Stimulated activated CD4-positive, alpha-beta T cell treated with anti-CD3 and anti-CD28 coated beads, Interleukin-2, amount 100 ng/mL, for 4 hours (primary cell): ENCODE measurements around the gene ACADM.
A peak's percentile ranks its signal among the peaks of the same experiment; 100 is the strongest.
"Not testable (repeated sequence)": the region's sequence is repeated elsewhere in the genome, so short reads cannot be mapped to it uniquely, and the experiment has no call there.

ENCODE experiments used
- DNase-seq: peaks from one replicate; pipeline ENCODE4 v3.0.0-alpha.2; 2020; ENCODE audit warnings: low read depth

ACADM gene

DNA sequence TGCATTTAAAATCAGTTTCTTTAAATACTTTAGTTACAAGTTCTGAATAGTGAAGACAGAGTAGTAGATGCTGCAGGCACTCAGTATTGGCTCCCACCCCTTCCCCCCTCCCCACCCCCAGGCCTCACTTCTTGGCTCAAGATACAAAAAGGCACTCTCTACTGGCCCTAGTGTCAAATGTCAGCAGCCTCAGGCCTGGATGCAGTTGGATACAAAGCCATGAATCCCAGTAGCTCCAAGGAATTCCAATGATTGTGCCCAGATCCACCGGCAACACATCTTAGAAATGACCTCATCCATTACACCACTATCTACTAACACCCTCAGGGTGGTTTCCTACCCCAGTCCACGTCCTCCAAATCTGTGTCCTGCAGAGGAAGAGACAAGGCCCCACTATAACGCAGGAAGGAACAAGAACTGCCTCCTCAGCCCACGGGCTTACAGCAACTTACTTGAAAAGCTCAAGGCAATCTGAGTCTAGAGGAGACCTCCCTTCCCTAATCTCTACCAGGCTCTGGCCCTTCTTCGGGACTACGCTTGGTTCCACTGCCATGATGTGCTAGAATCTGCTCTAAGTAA, 17.6 kb downstream of the ACADM start:
- no peak for DNase-seq

DNA sequence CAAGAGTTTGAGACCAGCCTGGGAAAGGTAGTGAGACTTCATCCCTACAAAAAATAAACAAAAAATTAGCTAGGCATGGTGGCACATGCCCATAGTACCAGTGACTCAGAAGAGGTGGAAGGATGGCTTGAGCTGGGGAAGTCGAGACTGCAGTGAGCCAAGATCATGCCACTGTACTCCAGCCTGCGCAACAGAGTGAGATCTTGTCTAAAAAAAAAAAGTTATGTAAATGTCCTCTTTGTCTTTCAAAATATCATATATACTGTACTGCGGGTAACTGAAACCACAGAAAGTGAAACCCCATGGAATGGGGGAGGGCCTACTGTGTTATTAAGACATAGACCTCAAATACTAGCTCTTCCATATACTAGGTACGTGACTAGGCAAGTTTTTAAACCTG, 20.8 kb downstream of the ACADM start:
- DNase-seq, result no peak

DNA sequence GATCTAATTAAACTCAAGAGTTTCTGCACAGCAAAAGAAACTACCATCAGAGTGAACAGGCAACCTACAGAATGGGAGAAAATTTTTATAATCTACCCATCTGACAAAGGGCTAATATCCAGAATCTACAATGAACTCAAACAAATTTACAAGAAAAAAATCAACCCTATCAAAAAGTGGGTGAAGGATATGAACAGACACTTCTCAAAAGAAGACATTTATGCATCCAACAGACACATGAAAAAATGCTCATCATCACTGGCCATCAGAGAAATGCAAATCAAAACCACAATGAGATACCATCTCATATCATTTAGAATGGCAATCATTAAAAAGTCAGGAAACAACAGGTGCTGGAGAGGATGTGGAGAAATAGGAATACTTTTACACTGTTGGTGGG, 32.7 kb downstream of the ACADM start:
- not testable (repeated sequence) for DNase-seq

DNA sequence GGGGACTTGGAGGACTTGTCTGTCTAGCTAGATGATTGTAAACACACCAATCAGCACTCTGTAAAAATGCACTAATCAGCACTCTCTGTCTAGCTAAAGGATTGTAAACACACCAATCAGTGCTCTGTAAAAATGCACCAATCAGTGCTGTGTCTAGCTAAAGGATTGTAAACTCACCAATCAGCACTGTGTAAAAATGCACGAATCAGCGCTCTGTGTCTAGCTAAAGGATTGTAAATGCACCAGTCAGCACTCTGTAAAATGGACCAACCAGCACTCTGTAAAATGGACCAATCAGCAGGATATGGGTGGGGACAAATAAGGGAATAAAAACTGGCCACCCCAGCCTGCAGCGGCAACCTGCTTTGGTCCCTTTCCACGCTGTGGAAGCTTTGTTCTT, 34.0 kb downstream of the ACADM start:
- DNase-seq, result not testable (repeated sequence)

DNA sequence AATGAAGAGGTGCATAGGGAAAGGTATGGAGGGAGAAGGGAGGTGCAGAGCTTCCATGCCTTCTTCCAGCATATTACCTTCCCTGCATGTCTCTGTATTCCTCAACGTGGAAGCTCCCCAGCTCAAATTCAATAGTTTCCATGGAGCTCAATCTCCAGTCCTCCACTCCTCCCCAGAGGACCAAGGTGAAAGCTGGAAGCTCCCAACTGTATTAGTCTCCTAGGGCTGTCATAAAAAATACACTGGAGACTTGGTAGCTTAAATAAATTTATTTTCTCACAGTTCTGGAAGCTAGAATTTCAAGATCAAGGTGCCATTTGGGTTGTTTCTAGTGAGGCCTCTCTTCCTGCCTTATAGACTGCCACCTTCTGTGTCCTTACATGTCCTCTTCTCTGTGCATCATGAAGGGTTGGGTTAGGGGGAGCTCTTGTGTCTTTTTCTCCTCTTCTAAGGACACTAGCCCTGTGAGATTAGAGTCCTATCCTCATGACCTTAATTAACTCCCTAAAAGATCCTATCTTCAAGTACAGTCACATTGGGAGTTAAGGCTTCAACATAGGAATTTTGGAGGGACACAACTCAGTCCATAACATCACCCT, 39.6 kb downstream of the ACADM start:
- no peak for DNase-seq

DNA sequence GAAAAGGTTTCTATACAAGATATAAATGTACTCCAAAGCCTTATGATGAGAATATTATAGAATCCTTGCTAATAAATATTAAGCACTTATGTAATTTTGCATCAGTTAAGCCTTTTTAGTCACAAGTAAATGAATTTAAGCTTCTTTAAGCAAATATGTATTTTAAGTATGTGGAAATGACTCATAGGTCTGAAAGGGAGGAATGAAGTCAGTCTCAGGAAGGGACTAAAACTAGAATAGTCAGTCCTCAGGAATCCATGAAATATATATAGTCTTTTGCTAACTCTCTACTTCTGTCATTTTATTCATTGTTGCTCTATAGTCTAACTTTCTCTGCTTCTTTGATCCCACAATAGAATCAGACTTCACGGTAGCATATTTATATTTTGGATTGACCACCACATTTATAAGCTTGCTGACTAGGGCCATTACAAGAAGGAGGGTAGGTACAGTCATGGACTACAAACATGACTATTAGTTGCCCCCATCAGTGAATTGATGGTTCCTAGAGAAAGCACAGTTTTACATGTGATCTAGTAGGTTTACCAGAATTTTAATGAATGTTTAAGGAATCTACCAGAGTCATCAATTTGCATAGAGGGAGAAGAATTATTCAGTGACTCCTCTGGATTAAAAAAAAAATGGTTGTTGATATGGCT, 41.3 kb downstream of the ACADM start:
- DNase-seq, result no peak

DNA sequence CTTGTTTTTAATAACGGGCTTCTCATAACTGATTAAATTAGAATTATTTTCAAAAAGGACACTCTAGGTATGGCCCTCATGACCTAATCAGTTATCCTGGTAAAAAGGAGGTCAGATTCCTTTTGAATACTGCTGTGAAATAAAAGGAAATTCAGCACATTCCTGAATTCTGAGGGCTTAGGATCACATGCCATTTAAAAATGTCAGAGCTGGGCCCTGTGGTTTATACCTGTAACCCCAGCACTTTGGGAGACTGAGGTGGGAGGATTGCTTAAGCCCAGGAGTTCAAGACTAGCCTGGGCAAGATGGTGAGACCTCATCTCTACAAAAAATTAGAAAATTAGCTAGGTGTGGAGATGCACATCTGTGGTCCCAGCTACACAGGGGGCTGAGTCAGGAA, 43.5 kb downstream of the ACADM start:
- no peak for DNase-seq

DNA sequence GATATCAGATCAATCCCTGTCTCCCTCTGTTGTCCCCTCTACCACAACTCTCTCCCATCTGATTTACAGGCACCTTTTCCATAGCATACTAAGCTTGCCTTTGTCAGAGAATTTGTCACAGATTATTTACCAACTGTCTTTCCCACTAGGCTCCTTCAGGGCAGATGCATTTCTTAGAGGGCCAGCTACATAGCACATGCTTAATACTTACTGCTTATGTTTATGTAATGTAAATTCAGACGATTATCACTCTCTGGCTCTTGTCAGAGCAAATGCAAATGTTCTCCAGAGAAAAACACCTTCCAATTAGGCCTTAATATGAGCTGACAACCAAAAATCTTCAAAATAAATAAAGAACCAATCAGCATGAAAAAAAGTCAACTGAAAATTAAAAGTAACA, 46.3 kb downstream of the ACADM start:
- no peak for DNase-seq

DNA sequence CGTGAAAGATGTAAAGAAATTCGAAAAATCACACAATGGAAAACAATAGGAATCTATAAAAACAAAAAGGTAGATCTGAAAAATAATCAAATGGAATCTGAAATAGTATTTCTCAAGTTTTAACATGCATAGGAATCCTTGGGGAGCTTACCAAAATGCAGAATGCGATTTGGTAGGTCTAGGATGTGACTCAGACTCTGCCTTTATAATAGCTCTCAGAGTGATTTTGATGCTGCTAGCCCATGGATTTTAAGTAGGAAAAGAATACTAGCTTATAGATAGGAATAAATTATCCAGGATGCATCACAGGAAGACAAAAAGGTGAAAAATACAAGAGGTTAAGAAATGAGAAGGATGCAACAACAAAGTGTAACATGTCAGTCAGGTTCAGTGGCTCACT, 47.5 kb downstream of the ACADM start:
- no peak for DNase-seq

DNA sequence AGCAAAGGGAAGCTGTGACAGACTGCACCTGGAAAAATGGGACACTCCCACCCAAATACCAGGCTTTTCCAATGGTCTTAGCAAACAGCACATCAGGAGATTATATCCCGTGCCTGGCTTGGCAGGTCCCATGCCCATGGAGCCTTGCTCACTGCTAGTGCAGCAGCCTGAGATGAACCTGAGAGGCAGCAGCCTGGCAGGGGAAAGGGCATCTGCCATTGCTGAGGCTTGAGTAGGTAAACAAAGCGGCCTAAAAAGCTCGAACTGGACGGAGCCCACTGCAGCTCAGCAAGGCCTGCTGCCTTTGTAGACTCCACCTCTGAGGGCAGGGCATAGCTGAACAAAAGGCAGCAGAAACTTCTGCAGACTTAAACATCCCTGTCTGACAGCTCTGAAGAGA, 53.3 kb downstream of the ACADM start:
- DNase-seq, result not testable (repeated sequence)

DNA sequence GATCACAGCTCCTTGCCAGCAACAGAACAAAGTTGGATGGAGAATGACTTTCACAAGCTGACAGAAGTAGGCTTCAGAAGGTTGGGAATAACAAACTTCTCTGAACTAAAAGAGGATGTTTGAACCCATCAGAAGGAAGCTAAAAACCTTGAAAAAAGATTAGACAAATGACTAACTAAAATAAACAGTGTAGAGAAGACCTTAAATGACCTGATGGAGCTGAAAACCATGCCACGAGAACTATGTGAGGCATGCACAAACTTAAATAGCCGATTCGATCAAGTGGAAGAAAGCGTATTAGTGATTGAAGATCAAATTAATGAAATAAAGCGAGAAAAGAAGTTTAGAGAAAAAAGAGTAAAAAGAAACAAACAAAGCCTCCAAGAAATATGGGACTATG, 54.2 kb downstream of the ACADM start:
- DNase-seq, result not testable (repeated sequence)

DNA sequence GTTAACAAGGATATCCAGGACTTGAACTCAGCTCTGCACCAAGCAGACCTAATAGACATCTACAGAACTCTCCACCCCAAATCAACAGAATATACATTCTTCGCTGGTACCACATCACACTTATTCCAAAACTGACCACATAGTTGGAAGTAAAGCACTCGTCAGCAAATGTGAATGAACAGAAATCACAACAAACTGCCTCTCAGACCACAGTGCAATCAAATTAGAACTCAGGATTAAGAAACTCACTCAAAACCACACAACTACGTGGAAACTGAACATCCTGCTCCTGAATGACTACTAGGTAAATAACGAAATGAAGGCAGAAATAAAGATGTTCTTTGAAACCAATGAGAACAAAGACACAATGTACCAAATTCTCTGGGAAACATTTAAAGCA, 55.7 kb downstream of the ACADM start:
- not testable (repeated sequence) for DNase-seq

DNA sequence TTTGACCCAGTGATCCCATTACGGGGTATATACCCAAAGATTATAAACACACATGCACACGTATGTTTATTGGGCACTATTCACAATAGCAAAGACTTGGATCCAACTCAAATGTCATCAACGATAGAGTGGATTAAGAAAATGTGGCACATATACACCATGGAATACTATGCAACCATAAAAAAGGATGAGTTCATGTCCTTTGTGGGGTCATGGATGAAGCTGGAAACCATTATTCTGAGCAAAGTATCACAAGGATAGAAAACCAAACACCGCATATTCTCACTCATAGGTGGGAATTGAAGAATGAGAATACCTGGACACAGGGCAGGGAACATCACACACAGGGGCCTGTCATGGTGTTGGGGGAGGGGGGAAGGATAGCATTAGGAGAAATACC, 59.4 kb downstream of the ACADM start:
- DNase-seq, result not testable (repeated sequence)

DNA sequence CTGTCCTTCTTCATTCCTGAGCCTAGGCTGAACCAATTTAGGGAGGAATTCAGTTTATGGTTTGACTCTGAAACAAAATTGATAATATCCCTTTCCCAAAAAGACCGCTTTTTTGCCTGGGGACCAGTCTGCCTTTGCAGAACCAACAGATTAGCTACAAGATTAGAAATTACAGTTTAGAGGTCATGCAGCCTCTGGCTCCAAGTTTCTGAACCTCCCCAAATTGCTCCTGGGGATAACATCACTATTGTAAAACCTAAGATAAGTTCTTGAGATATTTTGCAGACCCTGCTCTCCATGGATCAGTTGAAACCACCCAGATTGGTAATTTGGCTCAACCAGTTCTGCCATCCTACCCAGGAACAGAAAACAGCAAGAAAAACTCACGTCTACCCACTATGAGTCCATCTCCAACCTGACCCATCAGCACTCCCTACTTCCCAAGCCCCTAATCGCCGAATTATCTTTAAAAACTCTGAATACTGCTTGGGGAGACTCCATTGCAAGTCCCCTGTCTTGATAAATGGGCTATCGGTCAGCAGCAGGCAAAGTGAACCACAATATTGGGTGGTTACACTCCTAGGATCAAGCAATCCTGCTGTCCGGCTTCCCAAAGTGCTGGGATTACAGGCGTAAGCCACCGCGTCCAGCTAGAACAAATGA, 60.9 kb downstream of the ACADM start:
- DNase-seq, result no peak

DNA sequence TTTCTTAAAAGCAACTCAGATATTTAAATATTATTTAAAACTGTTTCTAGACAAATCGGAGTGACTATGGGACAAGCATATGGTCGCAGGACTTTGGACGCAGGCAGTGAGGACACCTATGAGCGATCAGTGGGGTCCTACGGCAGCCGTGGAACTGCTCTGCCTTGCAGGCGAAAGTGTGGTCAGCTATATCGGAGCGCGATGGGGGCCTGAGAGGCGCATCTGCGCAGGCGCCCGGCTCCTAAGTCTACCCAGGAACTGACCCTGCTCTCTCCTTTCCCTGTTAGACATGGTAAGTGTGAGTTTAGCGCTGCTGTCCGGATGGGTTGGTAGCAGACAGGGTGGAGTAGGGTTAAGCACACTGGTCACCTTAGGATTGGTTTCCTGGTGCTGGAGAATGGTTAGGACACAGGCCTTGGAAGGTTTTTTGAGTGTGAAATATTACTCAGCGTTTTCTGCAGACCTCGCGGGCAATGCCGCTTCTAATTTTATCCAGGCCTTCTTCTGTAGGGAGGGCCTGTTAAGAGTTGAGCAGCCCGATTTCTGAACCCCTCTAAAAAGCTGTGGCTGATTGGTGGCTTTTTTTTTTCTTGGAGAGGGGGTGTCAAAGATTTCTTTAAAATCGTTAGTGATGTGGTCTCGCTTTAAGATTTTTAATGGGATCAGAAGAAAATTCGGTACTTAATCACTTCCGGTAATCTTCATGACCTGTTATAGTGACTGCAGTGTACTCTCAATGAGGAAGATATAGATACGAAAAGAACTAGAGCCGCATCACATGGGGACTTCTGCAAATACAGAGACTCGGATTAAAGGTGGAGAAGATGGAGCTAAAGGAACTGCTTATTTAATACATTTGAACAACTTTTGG, 61.7 kb downstream of the ACADM start, which contains the start of gene RABGGTB:
Gene RABGGTB, plus strand, starts transcription at position 274 of the 871 bp plus-strand sequence. Its CDS starts 16 bp downstream, at position 290.
- DNase-seq, result peak; percentile 90

DNA sequence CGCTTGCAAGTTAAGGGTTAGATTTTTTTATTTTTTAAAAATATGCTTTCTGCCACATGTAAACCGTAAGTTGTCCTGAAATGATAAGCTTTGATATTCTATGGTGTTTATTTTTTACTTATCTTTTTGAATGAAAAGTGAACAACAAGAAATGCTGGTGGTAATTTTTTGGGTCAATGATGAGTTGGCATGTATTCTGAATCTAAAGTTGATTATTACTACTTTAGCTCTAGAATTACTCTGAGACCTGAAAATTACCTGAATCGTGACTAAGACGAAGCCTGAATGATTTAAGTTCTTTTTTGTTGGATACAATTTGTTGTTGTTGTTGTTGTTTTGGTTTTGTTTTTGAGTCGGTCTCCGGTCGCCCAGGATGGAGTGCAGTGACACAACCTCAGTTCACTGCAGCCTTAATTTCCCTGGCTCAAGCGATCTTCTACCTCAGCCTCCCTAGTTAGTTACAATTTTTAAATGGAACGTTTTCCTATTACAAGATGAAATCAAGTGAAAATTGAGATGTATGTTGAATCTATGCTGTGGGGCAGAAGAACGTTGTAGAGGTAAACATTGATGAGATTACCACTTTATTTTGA, 62.5 kb downstream of the ACADM start:
- no peak for DNase-seq

DNA sequence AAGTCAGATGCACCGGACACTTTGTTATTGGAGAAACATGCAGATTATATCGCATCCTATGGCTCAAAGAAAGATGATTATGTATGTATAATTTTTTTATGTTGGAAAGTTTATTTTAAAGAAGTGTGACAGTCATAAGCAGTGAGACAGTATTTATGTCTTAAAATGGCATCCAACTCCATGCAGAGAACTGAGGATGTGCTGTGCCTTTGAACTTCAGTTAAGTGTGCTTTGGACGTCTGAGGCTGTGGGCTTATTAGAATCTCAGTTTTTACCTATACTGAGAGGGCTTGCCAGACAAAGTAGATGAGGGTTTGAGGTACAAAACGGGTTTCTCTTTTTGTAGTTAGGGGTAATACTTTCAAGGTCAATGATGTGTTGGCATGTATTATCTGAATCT, 63.0 kb downstream of the ACADM start:
- no peak for DNase-seq

DNA sequence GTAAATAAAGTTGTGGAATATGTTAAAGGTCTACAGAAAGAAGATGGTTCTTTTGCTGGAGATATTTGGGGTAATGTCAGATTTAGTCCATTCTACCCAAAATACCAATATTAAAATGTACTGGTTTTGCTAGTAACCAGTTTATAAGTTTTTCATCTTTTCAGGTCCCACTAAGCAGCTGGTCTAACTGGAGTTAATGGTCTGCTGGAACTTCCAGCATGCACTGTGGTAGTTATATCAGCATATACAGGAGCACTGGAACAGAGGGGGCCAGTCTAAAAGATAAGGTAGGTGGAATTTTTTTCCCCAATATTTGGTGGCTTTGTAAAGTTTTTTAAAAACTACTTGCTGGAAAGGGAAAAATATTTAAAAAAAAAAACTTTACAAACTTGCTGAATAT, 65.5 kb downstream of the ACADM start:
- DNase-seq, result no peak

DNA sequence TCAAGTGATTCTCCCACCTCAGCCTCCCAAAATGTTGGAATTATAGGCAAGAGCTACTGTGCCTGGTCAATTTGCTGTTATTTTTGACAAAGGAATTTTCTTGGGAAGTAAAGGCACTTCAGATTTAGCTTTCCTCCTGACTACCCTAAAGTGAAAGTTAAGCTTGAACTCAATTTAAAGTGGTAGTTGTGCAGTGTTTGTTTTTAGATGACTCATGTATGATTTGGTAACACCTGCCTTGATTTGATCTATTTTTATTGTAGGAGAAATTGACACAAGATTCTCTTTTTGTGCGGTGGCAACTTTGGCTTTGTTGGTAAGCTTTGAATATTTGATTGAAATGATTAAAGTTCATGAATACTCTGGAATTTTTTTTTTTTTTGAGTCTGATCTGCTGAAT, 66.5 kb downstream of the ACADM start:
- no peak for DNase-seq

DNA sequence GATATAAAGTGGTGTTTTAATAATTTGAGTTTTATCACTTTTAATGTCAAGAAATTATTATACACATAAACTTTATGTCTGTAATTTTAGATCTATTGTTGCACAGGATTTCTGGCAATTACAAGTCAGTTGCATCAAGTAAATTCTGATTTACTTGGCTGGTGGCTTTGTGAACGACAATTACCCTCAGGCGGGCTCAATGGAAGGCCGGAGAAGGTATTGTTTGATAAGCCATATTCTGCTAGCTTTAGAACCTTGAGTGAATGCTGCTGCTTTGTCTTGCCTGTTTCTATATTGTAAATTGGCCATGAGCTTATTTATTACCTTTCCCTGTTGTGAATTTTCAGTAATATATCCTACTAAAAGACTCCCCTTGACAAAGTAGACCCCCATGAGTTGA, 67.6 kb downstream of the ACADM start:
- DNase-seq, result no peak

DNA sequence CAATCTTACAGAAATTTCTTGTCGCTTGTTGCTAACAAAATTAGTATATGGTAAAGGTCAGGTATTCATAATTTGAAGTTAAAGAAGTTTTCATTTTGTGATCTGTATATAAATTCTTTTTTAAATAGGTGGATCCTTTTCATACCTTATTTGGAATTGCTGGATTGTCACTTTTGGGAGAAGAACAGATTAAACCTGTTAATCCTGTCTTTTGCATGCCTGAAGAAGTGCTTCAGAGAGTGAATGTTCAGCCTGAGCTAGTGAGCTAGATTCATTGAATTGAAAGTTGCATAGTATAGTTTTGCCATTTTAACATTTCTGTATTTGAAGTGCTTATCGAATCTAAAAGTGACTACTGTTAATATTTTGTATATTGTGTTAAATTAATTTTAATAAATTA, 69.9 kb downstream of the ACADM start:
- no peak for DNase-seq

DNA sequence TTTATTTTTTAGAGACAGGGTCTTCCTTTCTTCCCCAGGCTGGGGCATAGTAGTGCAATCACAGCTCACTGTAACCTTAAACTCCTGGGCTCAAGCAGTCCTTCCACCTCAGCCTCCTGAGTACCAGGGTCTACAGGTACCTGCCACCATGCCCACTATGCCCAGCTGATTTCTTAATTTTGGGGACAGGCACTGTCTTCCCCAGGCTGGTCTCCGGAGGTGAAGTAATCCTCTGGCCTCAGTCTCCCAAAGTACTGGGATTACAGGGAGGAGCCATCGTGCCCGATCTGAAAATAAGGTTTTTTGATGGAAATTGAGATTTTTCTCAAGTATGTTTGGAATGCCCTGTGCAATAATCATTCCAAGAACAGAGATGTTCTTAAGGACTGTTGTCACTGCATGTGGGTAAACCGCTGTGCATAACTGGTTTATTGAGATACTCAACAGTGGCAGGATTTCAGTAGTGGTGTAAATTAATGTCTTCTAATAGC, 71.2 kb downstream of the ACADM start:
- no peak for DNase-seq
